CD4-positive, alpha-beta T cell (primary cell): ENCODE results near the gene TMEM26. TPM values are rescaled to one million over a fixed set of nuclear protein-coding genes. Genes with fewer than 3 reads are reported as not detected.

Experiments
- ATAC-seq: fragments of 200-7000 bp; cut with Tn5 transposase; one replicate; pipeline ENCODE4 v1.10.0; 2022; ENCODE audit warnings: mild to moderate bottlenecking; ENCODE audit not compliant: poor library complexity
- CTCF ChIA-PET: fragments of 350-600 bp; sonication (Branson Sonifier 250); formaldehyde crosslinking; loops from one replicate; lab custom pipeline; 2021; ENCODE audit warnings: antibody characterized with exemption, inconsistent platforms; lab: Charles Lee
- POLR2A ChIA-PET: fragments of 350-600 bp; sonication (Branson Sonifier 250); formaldehyde crosslinking; loops from one replicate; lab custom pipeline; 2021; ENCODE audit warnings: antibody characterized with exemption, inconsistent platforms; lab: Charles Lee
- DNase-seq, 14 experiments: peaks; one replicate each; pipeline ENCODE4 v3.0.0-alpha.2; 2013 to 2020; ENCODE audit warnings: mixed read lengths in 2 of 14
- H3K27ac ChIP-seq, 2 donors: one replicate each; pipeline versions ENCODE4 v1.5.1 to v1.7.0; 2013; ENCODE audit warnings: low read length in 2 of 2, low read depth in 1 of 2, mild to moderate bottlenecking in 1 of 2
- H3K27me3 ChIP-seq, 2 experiments: 1 replicate in 1 of 2; 2 replicates in 1 of 2; pipeline versions ENCODE4 v1.6.1 to v1.7.0; 2013; ENCODE audit warnings: low read length in 2 of 2, control low read depth in 1 of 2, mild to moderate bottlenecking in 1 of 2, moderate library complexity in 1 of 2; ENCODE audit not compliant: insufficient read depth in 2 of 2, control insufficient read depth in 1 of 2
- H3K36me3 ChIP-seq: one replicate; pipeline ENCODE4 v1.6.1; 2013; ENCODE audit warnings: low read length, control low read depth; ENCODE audit not compliant: insufficient read depth
- H3K4me1 ChIP-seq: one replicate; pipeline ENCODE4 v1.6.1; 2013; ENCODE audit warnings: low read length, control low read depth; ENCODE audit not compliant: insufficient read depth
- H3K4me3 ChIP-seq: one replicate; pipeline ENCODE4 v1.5.1; 2013; ENCODE audit warnings: mild to moderate bottlenecking, low read length, moderate library complexity
- H3K9me3 ChIP-seq, 2 experiments: 1 replicate in 1 of 2; 2 replicates in 1 of 2; pipeline versions ENCODE4 v1.6.1 to v1.7.0; 2013; ENCODE audit warnings: low read length in 2 of 2, mild to moderate bottlenecking in 2 of 2, control low read depth in 1 of 2, moderate library complexity in 1 of 2; ENCODE audit not compliant: control insufficient read depth in 1 of 2, insufficient read depth in 1 of 2
- H3K27ac Mint-ChIP-seq: one replicate; pipeline ENCODE4 v1.8.0; 2020; ENCODE audit warnings: mixed read lengths
- H3K27me3 Mint-ChIP-seq: one replicate; pipeline ENCODE4 v1.8.0; 2021; ENCODE audit warnings: mixed read lengths
- H3K36me3 Mint-ChIP-seq: one replicate; pipeline ENCODE4 v1.8.0; 2021; ENCODE audit warnings: low read depth, mixed read lengths
- H3K4me1 Mint-ChIP-seq: one replicate; pipeline ENCODE4 v1.8.0; 2021; ENCODE audit warnings: low read depth, mixed read lengths
- H3K4me3 Mint-ChIP-seq: one replicate; pipeline ENCODE4 v1.8.0; 2020; ENCODE audit warnings: mild to moderate bottlenecking, mixed read lengths
- H3K9me3 Mint-ChIP-seq: one replicate; pipeline ENCODE4 v1.8.0; 2020; ENCODE audit warnings: mixed read lengths
- intact Hi-C, 2 experiments: fragments of 100-400 bp; cut with DNase I in 1 of 2; cut with micrococcal nuclease in 1 of 2; formaldehyde crosslinking; loops; one replicate each; pipeline versions ENCODE4 v1.15.1 to v1.9.0; 2023 to 2025; cut with DNase I, micrococcal nuclease
- total RNA-seq, 174 experiments: library from RNA in 2 of 174; stranded (reverse) in 2 of 174; gene quantifications; one replicate each; pipeline ENCODE4 v1.2.3 and lab custom pipeline; 2021 to 2026
- TF ChIP-seq, protein P1 (sequence below): fragments of 200-600 bp; IDR thresholded peaks from one replicate; pipeline ENCODE4 v1.8.0; 2022; ENCODE audit warnings: antibody characterized with exemption, mild to moderate bottlenecking

The TMEM26 gene
- total RNA-seq, 2 experiments from 2014 or later: not detected

DNA sequence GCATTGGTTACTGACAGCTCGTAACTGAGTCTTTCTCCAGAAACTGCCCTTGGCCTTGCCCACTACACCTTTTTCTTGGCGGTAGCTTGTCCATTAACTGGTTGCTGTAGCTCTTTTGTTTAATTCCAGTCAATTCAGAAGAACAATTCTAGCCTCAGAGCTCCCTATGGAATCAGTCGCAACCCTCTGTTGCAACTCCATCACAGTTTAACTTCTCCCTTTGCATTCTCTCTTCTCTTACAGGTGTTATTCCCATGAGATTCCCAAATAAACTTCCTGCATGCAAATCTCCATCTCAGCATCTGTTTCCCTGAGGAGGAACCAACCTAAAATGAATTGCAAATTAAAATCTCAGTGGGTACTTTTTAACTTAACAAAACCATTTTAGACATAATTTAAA is 28.4 kb upstream of the TMEM26 start:
- DNase-seq (no peak), ATAC-seq (no peak)
- Histone ChIP-seq H3K27me3 (no peaks in the 10 kb centered on the region), H3K4me1 (no peaks in the 10 kb centered on the region), H3K27ac (no peak overlapping the region), H3K9me3 (no peaks in the 10 kb centered on the region), H3K4me3 (no peak overlapping the region), H3K36me3 (no peaks in the 10 kb centered on the region)
- ChIA-PET POLR2A (no interaction called here), CTCF (no interaction called here)
- H3K4me1 Mint-ChIP-seq: no peaks in the 10 kb centered on the region
- no peaks in the 10 kb centered on the region for H3K36me3 Mint-ChIP-seq
- no peak overlapping the region for H3K27ac Mint-ChIP-seq
- intact Hi-C loops: no loop called here
- H3K9me3 Mint-ChIP-seq: no peaks in the 10 kb centered on the region
- TF ChIP-seq, protein P1, sequence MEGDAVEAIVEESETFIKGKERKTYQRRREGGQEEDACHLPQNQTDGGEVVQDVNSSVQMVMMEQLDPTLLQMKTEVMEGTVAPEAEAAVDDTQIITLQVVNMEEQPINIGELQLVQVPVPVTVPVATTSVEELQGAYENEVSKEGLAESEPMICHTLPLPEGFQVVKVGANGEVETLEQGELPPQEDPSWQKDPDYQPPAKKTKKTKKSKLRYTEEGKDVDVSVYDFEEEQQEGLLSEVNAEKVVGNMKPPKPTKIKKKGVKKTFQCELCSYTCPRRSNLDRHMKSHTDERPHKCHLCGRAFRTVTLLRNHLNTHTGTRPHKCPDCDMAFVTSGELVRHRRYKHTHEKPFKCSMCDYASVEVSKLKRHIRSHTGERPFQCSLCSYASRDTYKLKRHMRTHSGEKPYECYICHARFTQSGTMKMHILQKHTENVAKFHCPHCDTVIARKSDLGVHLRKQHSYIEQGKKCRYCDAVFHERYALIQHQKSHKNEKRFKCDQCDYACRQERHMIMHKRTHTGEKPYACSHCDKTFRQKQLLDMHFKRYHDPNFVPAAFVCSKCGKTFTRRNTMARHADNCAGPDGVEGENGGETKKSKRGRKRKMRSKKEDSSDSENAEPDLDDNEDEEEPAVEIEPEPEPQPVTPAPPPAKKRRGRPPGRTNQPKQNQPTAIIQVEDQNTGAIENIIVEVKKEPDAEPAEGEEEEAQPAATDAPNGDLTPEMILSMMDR: no peak
- H3K27me3 Mint-ChIP-seq: peaks cover 9% of the 10 kb centered on the region
- H3K4me3 Mint-ChIP-seq: no peak overlapping the region

DNA sequence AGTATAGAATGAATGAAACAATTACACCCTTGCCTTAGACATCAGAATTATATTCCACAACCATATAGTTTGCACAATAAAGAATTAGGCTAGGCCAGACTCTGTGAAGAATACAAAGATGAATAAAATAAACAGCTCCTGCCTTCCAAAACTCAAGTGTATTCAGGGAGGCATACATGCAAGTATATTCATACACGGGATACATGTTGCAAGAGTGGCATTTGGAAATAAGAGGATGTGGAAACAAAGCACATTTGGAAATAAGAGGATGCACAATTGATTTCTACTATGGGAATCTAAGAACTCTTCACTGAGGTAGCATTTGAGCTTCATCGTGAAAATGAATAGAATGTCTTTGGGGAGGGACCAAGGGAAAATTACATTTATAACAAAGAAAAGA is 27.0 kb upstream of the TMEM26 start:
- Histone ChIP-seq H3K27me3 (no peaks in the 10 kb centered on the region), H3K9me3 (no peaks in the 10 kb centered on the region), H3K4me1 (no peaks in the 10 kb centered on the region), H3K4me3 (no peak overlapping the region), H3K27ac (no peak overlapping the region), H3K36me3 (no peaks in the 10 kb centered on the region)
- no peak for DNase-seq
- TF ChIP-seq, protein P1: no peak
- intact Hi-C loops: no loop called here
- Mint-ChIP-seq H3K9me3 (no peaks in the 10 kb centered on the region), H3K4me3 (no peak overlapping the region), H3K4me1 (no peaks in the 10 kb centered on the region), H3K27me3 (peaks cover 9% of the 10 kb centered on the region), H3K27ac (no peak overlapping the region), H3K36me3 (no peaks in the 10 kb centered on the region)
- CTCF ChIA-PET: no interaction called here
- no peak for ATAC-seq
- POLR2A ChIA-PET: no interaction called here

DNA sequence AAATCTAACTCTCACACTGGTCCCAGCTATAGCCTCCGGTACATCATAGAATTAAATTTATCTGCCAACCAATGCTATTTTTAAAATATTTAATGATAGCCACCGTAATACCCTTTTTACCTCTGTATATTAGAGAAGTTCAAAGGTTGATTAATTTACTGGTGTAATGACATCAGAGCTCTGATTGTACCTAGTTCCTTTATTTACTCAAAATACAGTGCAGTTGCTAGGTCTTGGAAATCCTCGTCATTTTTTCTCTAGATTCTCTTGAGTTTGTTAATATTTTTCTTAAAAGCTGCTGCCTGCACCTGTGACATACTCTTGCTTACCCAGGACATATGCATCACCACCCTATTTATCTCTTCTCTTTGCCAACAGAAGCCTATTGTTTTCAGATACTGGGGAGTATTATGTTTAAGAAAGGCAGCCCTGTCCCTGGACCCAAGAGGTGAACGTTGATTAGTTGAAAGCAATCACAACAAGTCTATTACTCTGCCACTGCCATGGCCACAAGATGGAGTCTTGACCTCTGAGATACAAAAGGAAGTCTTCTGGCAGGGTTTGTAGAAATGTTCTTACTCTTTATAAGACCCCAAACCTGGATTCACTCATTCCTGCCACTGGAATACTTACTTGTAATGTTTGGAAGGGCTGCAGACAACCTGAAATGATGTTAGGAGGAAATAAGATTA is 25.6 kb upstream of the TMEM26 start:
- Histone ChIP-seq H3K4me3 (no peak overlapping the region), H3K4me1 (no peaks in the 10 kb centered on the region), H3K9me3 (no peaks in the 10 kb centered on the region), H3K27ac (no peak overlapping the region), H3K36me3 (no peaks in the 10 kb centered on the region), H3K27me3 (no peaks in the 10 kb centered on the region)
- Mint-ChIP-seq H3K9me3 (no peaks in the 10 kb centered on the region), H3K27ac (no peak overlapping the region), H3K4me3 (no peak overlapping the region), H3K27me3 (peaks cover 9% of the 10 kb centered on the region), H3K36me3 (no peaks in the 10 kb centered on the region), H3K4me1 (no peaks in the 10 kb centered on the region)
- CTCF ChIA-PET: no interaction called here
- POLR2A ChIA-PET: no interaction called here
- DNase-seq: no peak
- ATAC-seq: no peak
- TF ChIP-seq, protein P1: no peak
- intact Hi-C loops: no loop called here
